KOPT-K1 (cell line): Measurements from ENCODE around the gene P4HA2.

Experiments used
- H3K27ac ChIP-seq: fragments of 200-600 bp; sonication (generic); 2 replicates; pipeline ENCODE4 v1.5.1; 2016; ENCODE audit warnings: antibody characterized with exemption, mild to moderate bottlenecking, low read depth, low read length; ENCODE audit not compliant: poor library complexity, severe bottlenecking
- H3K36me3 ChIP-seq: fragments of 200-600 bp; sonication (generic); 2 replicates; pipeline ENCODE4 v1.5.1; 2017; ENCODE audit warnings: antibody characterized with exemption, mild to moderate bottlenecking, low read length, moderate library complexity; ENCODE audit not compliant: insufficient read depth
- H3K9me3 ChIP-seq: fragments of 200-600 bp; sonication (generic); 2 replicates; pipeline ENCODE4 v1.5.1; 2017; ENCODE audit warnings: antibody characterized with exemption, low read length, mild to moderate bottlenecking; ENCODE audit not compliant: insufficient read depth, poor library complexity, severe bottlenecking

Gene P4HA2

DNA sequence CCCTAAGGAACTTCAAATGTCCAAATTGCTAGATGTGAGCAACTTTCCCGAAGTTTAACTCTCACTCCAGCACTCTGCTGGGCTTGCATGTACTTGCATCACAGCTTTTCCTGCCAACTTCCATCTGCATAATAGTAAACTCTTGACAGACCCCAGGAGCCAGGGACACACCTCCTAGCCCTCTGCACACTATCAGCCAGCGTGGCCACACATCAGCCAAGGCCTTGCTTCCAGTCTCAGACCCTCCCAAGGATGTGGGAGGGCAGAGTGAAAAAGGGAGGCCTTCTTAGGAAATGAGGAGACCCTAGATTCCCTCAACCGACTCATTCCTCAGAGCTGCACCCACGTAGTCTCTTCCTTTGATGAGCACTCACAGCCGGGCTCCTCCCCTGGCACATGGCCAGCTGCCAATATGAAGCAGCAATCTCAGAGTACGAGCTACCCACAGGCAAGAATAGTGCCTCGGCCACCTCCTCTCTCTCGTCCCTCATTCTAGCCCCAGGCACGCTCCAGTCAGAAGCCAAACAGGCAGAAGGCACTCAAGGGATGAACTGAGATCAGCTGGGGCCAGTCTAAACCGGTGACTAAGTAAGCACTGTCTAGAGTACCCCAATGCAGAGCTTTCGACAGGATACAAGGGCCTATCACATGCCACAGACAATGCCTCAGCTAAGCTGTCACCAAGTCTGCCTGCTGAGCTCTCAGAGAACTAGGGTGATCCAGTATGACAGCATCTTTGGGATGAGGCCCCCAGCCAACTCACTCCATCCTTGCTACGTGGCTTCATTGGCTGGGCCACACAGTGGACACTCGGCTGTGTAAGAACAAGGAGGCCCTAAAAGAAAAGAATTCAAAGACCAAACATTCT is 2.3 kb downstream of the P4HA2 start:
- Histone ChIP-seq H3K27ac (no peak overlapping the region), H3K9me3 (no peaks in the 10 kb centered on the region), H3K36me3 (no peaks in the 10 kb centered on the region)

GRCh38 chr5:132224716-132225115 is 2.9 kb downstream of the P4HA2 start:
- H3K27ac ChIP-seq = no peak overlapping the region
- no peaks in the 10 kb centered on the region for H3K36me3 ChIP-seq

GRCh38 chr5:132223861-132224260 is 3.8 kb downstream of the P4HA2 start:
- no peak overlapping the region for H3K27ac ChIP-seq
- H3K9me3 ChIP-seq = no peaks in the 10 kb centered on the region
- H3K36me3 ChIP-seq = no peaks in the 10 kb centered on the region

More at GRCh38 chr5:132224716-132225115, 2.9 kb downstream of the P4HA2 start:
- no peaks in the 10 kb centered on the region for H3K9me3 ChIP-seq

DNA sequence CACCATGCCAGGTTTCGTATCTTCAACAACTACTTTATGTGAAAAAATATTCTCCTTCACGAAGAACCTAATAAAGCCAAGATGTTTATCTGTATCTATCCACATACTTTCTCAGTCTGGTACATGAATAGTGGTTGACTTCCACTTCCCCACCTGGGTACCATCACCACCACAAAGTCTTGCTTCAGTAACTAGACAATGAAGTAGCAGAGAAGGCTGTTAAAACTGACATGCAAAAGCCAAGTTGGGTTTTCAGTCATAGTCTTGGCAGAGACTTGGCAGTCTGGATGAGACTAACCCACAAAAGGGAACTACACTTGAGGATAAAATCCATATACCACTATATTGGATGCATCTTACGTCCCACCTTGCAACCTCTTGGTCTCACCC is 5.0 kb downstream of the P4HA2 start:
- H3K9me3 ChIP-seq = no peaks in the 10 kb centered on the region
- H3K27ac ChIP-seq = no peak overlapping the region
- H3K36me3 ChIP-seq = no peaks in the 10 kb centered on the region

DNA sequence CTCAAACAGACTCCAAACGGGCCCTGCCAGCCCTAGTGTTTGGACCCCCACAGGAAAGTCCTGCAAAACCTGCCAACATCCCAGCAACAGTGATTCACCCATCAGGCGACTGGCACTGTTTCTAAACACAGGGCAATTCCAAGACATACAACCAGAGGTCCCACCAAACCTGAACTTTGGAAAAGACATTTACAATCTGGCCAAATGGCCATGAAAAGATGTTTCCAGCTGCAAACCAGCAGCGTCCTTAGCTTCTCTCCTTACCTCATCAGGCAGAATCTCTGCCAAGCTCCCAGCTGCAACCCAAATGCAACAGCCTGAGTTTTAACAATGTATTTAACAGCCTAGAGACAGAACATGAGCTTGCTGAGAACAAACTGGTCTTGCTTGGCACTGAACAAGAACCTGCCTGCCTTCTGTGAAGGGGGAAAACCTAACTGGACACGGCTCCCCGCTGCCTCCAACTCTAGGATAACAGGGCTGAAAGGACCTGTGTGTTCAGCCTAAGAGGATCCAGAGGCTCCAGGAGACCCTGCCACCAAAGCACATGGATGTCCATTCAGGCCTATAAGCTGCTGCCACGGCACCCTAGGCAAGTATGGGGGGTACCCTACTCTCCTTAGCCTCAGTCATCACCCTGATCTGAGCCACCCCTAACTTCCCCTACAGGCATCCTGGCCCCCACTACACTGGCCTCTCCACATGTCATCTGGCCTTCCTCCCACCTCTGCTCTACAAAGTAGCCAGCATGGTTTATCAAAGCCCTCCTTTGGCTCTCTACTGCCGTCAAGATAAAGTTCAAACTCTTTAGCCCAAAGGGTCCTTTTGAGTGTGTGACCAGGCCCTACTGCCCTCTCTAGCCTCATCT is 5.6 kb downstream of the P4HA2 start:
- Histone ChIP-seq H3K27ac (no peak overlapping the region), H3K36me3 (no peaks in the 10 kb centered on the region), H3K9me3 (no peaks in the 10 kb centered on the region)

- Histone ChIP-seq H3K36me3 (no peaks in the 10 kb centered on the region), H3K9me3 (no peaks in the 10 kb centered on the region), H3K27ac (no peak overlapping the region)
Observed at GRCh38 chr5:132220491-132220890, 7.2 kb downstream of the P4HA2 start.

DNA sequence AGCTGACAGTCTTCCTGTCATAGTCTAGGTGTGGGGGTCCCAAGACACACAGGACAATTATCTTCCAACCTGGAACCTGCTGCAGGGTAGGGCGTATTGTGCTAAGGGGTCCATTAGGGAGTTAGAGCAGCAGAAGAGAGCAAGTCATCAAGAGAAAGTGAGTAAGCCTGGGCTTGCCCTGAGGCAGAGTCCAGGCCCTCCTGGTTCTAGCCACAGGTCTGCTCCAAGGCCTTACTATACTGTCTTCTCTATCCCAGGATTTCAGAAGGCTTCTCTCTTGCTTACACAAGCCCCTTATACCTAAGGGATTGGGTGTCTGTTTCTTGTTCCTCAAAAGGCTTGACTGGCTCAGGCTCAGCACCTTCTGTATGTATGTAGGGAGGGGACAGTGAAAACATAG is 7.7 kb downstream of the P4HA2 start:
- no peaks in the 10 kb centered on the region for H3K36me3 ChIP-seq
- no peak overlapping the region for H3K27ac ChIP-seq
- no peaks in the 10 kb centered on the region for H3K9me3 ChIP-seq

GRCh38 chr5:132219289-132219970 is 8.2 kb downstream of the P4HA2 start:
- H3K27ac ChIP-seq = no peak overlapping the region
- no peaks in the 10 kb centered on the region for H3K36me3 ChIP-seq
- H3K9me3 ChIP-seq = no peaks in the 10 kb centered on the region

DNA sequence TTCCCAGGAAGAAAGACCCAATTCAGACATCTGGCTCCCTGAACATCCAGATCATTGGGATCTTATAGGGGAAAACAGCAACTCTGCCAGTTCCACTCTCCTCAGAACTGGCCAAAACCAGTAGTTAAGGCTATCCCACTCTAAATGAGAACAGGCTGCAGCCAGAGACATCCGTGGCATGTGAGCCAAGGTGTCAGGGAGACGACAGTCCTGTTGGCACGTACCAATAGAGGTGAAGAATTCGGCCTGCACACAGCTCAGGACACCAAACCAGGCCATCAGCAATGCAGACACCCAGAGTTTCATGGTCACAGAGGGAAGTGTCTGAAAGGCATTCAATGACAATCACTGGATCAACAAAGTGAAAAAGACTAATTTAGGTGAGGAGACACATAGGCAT is 9.3 kb downstream of the P4HA2 start:
- H3K36me3 ChIP-seq = no peaks in the 10 kb centered on the region
- no peaks in the 10 kb centered on the region for H3K9me3 ChIP-seq
- H3K27ac ChIP-seq = no peak overlapping the region

GRCh38 chr5:132215329-132215728 is 12.3 kb downstream of the P4HA2 start:
- H3K9me3 ChIP-seq = no peaks in the 10 kb centered on the region
- H3K27ac ChIP-seq = no peak overlapping the region
- no peaks in the 10 kb centered on the region for H3K36me3 ChIP-seq

- no peaks in the 10 kb centered on the region for H3K36me3 ChIP-seq
- no peak overlapping the region for H3K27ac ChIP-seq
Observed at GRCh38 chr5:132214491-132214890, 13.2 kb downstream of the P4HA2 start.

GRCh38 chr5:132213666-132214065 is 14.0 kb downstream of the P4HA2 start:
- H3K36me3 ChIP-seq = no peaks in the 10 kb centered on the region
- no peak overlapping the region for H3K27ac ChIP-seq

More at GRCh38 chr5:132214491-132214890, 13.2 kb downstream of the P4HA2 start:
- no peaks in the 10 kb centered on the region for H3K9me3 ChIP-seq

GRCh38 chr5:132211787-132212186 is 15.9 kb downstream of the P4HA2 start:
- Histone ChIP-seq H3K9me3 (no peaks in the 10 kb centered on the region), H3K27ac (no peak overlapping the region), H3K36me3 (no peaks in the 10 kb centered on the region)

More at GRCh38 chr5:132213666-132214065, 14.0 kb downstream of the P4HA2 start:
- H3K9me3 ChIP-seq = no peaks in the 10 kb centered on the region

- Histone ChIP-seq H3K36me3 (no peaks in the 10 kb centered on the region), H3K27ac (no peak overlapping the region), H3K9me3 (no peaks in the 10 kb centered on the region)
Observed at GRCh38 chr5:132210944-132211343, 16.7 kb downstream of the P4HA2 start.
